GM23338 (cell line): ENCODE measurements around the gene KCNIP1.

Source experiments
- CREB1 ChIP-seq: fragments of 250-450 bp; sonication (Bioruptor Pico); IDR thresholded peaks from 2 replicates; pipeline ENCODE4 v1.5.0; 2020; ENCODE audit warnings: low read depth, mild to moderate bottlenecking, moderate library complexity
- ETS1 ChIP-seq: IDR thresholded peaks from 2 replicates; pipeline ENCODE4 v1.6.1; 2016; ENCODE audit warnings: antibody characterized with exemption
- EZH2 ChIP-seq: fragments of 200-600 bp; sonication (generic); IDR thresholded peaks from one replicate; pipeline ENCODE4 v1.8.0; 2017; ENCODE audit warnings: antibody characterized with exemption, mild to moderate bottlenecking, low read depth; ENCODE audit not compliant: unreplicated experiment
- EZH2phosphoT487 ChIP-seq: fragments of 200-600 bp; sonication (generic); IDR thresholded peaks from one replicate; pipeline ENCODE4 v1.8.1; 2018; ENCODE audit warnings: antibody characterized with exemption; ENCODE audit not compliant: unreplicated experiment
- JUNB ChIP-seq: IDR thresholded peaks from one replicate; pipeline ENCODE4 v1.6.1; 2016; ENCODE audit warnings: antibody characterized with exemption; ENCODE audit not compliant: unreplicated experiment
- NANOG ChIP-seq: IDR thresholded peaks from 2 replicates; pipeline ENCODE4 v1.6.1; 2016; ENCODE audit warnings: antibody characterized with exemption, borderline replicate concordance
- POLR2AphosphoS5 ChIP-seq: IDR thresholded peaks from 2 replicates; pipeline ENCODE4 v1.6.1; 2016; ENCODE audit warnings: antibody characterized with exemption, low read depth
- STAT1 ChIP-seq: IDR thresholded peaks from one replicate; pipeline ENCODE4 v1.6.1; 2016; ENCODE audit warnings: antibody characterized with exemption; ENCODE audit not compliant: unreplicated experiment
- ZNF114 ChIP-seq: fragments of 250-450 bp; sonication (Bioruptor Pico); IDR thresholded peaks from 2 replicates; pipeline ENCODE4 v1.5.0; 2020; ENCODE audit warnings: mild to moderate bottlenecking, moderate library complexity
- ZNF331 ChIP-seq: fragments of 250-450 bp; sonication (Bioruptor Pico); IDR thresholded peaks from 2 replicates; pipeline ENCODE4 v1.5.0; 2020; ENCODE audit warnings: low read depth, mild to moderate bottlenecking, moderate library complexity
- ZNF462 ChIP-seq: fragments of 250-450 bp; sonication (Bioruptor Pico); IDR thresholded peaks from 2 replicates; pipeline ENCODE4 v1.5.0; 2020; ENCODE audit warnings: mild to moderate bottlenecking, moderate library complexity
- TF ChIP-seq, protein P1 (sequence below), 2 experiments: fragments of 200-600 bp in 1 of 2; sonication (generic) in 1 of 2; conservative IDR thresholded peaks; 2 replicates each; pipeline versions ENCODE4 v1.5.1 to v1.6.1; 2016 to 2017; ENCODE audit warnings: antibody characterized with exemption in 2 of 2, low read depth in 2 of 2, mild to moderate bottlenecking in 2 of 2, moderate library complexity in 1 of 2
- TF ChIP-seq, protein P2 (sequence below): IDR thresholded peaks from one replicate; pipeline ENCODE4 v1.6.1; 2018; ENCODE audit warnings: antibody characterized with exemption; ENCODE audit not compliant: unreplicated experiment

GRCh38 chr5:170638454-170639220 is 134.8 kb downstream of the KCNIP1 start:
- TF ChIP-seq, protein P1, sequence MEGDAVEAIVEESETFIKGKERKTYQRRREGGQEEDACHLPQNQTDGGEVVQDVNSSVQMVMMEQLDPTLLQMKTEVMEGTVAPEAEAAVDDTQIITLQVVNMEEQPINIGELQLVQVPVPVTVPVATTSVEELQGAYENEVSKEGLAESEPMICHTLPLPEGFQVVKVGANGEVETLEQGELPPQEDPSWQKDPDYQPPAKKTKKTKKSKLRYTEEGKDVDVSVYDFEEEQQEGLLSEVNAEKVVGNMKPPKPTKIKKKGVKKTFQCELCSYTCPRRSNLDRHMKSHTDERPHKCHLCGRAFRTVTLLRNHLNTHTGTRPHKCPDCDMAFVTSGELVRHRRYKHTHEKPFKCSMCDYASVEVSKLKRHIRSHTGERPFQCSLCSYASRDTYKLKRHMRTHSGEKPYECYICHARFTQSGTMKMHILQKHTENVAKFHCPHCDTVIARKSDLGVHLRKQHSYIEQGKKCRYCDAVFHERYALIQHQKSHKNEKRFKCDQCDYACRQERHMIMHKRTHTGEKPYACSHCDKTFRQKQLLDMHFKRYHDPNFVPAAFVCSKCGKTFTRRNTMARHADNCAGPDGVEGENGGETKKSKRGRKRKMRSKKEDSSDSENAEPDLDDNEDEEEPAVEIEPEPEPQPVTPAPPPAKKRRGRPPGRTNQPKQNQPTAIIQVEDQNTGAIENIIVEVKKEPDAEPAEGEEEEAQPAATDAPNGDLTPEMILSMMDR (conservative IDR thresholded peaks at IDR 0.05; ENCODE audit: low read depth in 2 of 2) = peak; percentile 95 to 99
- TF ChIP-seq CREB1 (CRISPR knock-in tag) (no peak), POLR2AphosphoS5 (no peak), EZH2 (no peak), EZH2phosphoT487 (no peak), JUNB (no peak), ETS1 (no peak), ZNF331 (CRISPR knock-in tag) (no peak), STAT1 (no peak), NANOG (no peak), ZNF114 (no peak), ZNF462 (CRISPR knock-in tag) (0 out of 2 replicates have a peak, but pooled peaks have one; percentile 17)
- TF ChIP-seq, protein P2, sequence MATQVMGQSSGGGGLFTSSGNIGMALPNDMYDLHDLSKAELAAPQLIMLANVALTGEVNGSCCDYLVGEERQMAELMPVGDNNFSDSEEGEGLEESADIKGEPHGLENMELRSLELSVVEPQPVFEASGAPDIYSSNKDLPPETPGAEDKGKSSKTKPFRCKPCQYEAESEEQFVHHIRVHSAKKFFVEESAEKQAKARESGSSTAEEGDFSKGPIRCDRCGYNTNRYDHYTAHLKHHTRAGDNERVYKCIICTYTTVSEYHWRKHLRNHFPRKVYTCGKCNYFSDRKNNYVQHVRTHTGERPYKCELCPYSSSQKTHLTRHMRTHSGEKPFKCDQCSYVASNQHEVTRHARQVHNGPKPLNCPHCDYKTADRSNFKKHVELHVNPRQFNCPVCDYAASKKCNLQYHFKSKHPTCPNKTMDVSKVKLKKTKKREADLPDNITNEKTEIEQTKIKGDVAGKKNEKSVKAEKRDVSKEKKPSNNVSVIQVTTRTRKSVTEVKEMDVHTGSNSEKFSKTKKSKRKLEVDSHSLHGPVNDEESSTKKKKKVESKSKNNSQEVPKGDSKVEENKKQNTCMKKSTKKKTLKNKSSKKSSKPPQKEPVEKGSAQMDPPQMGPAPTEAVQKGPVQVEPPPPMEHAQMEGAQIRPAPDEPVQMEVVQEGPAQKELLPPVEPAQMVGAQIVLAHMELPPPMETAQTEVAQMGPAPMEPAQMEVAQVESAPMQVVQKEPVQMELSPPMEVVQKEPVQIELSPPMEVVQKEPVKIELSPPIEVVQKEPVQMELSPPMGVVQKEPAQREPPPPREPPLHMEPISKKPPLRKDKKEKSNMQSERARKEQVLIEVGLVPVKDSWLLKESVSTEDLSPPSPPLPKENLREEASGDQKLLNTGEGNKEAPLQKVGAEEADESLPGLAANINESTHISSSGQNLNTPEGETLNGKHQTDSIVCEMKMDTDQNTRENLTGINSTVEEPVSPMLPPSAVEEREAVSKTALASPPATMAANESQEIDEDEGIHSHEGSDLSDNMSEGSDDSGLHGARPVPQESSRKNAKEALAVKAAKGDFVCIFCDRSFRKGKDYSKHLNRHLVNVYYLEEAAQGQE = no peak
